H1 (cell line): ENCODE results near the gene KLHL7.

Experiments used
- CBX5 ChIP-seq: fragments of 300-800, 300-1000 bp; sonication (generic); IDR thresholded peaks from 2 replicates; pipeline ENCODE4 v1.7.1; 2016; ENCODE audit warnings: antibody characterized with exemption, low read length, low read depth
- EP300 ChIP-seq, 2 experiments: IDR thresholded peaks; 1 replicate in 1 of 2; 2 replicates in 1 of 2; pipeline ENCODE4 v1.6.1; 2011 to 2012; ENCODE audit warnings: low read depth in 2 of 2, low read length in 2 of 2, mild to moderate bottlenecking in 2 of 2, borderline replicate concordance in 1 of 2, inconsistent platforms in 1 of 2, moderate library complexity in 1 of 2
- FOSL1 ChIP-seq: IDR thresholded peaks from 2 replicates; pipeline ENCODE4 v1.6.1; 2011; ENCODE audit warnings: mild to moderate bottlenecking, low read depth, low read length, moderate library complexity; ENCODE audit not compliant: insufficient read depth
- MAFK ChIP-seq: IDR thresholded peaks from 2 replicates; pipeline ENCODE4 v1.6.1; 2012; ENCODE audit warnings: low read depth, mild to moderate bottlenecking, improper control_type of control experiment, low read length
- POLR2A ChIP-seq, 2 experiments: IDR thresholded peaks; 1 replicate in 1 of 2; 2 replicates in 1 of 2; pipeline ENCODE4 v1.6.1; 2011; ENCODE audit warnings: low read depth in 2 of 2, low read length in 2 of 2, mild to moderate bottlenecking in 2 of 2; ENCODE audit errors: control extremely low read depth in 1 of 2
- POLR2AphosphoS5 ChIP-seq: IDR thresholded peaks from 2 replicates; pipeline ENCODE4 v1.6.1; 2011; ENCODE audit warnings: low read depth, low read length
- RAD21 ChIP-seq, 2 experiments: IDR thresholded peaks in 1 of 2; conservative IDR thresholded peaks in 1 of 2; 2 replicates each; pipeline ENCODE4 v1.6.1; 2011; ENCODE audit warnings: low read depth in 2 of 2, low read length in 2 of 2, improper control_type of control experiment in 1 of 2, inconsistent platforms in 1 of 2, mild to moderate bottlenecking in 1 of 2, moderate library complexity in 1 of 2
- SP4 ChIP-seq: IDR thresholded peaks from 2 replicates; pipeline ENCODE4 v1.6.1; 2012; ENCODE audit warnings: low read length, inconsistent platforms
- SRF ChIP-seq: IDR thresholded peaks from 2 replicates; pipeline ENCODE4 v1.6.1; 2011; ENCODE audit warnings: mild to moderate bottlenecking, low read depth, low read length, moderate library complexity
- TBP ChIP-seq: IDR thresholded peaks from 2 replicates; pipeline ENCODE4 v1.6.1; 2011; ENCODE audit warnings: low read depth, low read length, improper control_type of control experiment
- TF ChIP-seq, protein P1 (sequence below), 3 experiments: IDR thresholded peaks; 1 replicate in 2 of 3; 2 replicates in 1 of 3; pipeline versions ENCODE4 v1.5.1 to v1.6.1; 2011; ENCODE audit warnings: low read length in 3 of 3, mild to moderate bottlenecking in 3 of 3, inconsistent platforms in 2 of 3, low read depth in 1 of 3, moderate library complexity in 1 of 3; ENCODE audit not compliant: insufficient read depth in 1 of 3; ENCODE audit errors: control extremely low read depth in 1 of 3
- TF ChIP-seq, protein P2 (sequence below): IDR thresholded peaks from 2 replicates; pipeline ENCODE4 v1.6.1; 2012; ENCODE audit warnings: low read length, inconsistent platforms

DNA sequence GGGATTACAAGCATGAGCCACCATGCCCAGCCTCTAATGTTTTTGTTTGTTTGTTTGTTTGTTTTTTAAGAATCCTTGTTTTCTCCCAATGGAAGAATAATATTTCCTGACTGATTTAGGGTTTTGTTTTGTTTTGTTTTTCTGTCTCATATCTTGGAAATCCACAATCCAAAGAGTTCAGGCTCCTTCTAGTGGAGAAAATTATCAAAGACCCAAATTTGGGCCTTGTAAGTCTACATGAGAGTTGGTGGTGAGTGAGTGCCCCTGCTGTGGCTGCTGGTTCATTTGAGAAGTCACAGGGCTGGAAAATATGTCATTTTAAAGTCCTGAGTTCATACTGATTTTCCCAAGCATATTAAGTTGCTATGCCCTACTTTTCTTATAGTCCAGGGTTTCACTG, 33.5 kb upstream of the KLHL7 start:
- TF ChIP-seq, protein P1, sequence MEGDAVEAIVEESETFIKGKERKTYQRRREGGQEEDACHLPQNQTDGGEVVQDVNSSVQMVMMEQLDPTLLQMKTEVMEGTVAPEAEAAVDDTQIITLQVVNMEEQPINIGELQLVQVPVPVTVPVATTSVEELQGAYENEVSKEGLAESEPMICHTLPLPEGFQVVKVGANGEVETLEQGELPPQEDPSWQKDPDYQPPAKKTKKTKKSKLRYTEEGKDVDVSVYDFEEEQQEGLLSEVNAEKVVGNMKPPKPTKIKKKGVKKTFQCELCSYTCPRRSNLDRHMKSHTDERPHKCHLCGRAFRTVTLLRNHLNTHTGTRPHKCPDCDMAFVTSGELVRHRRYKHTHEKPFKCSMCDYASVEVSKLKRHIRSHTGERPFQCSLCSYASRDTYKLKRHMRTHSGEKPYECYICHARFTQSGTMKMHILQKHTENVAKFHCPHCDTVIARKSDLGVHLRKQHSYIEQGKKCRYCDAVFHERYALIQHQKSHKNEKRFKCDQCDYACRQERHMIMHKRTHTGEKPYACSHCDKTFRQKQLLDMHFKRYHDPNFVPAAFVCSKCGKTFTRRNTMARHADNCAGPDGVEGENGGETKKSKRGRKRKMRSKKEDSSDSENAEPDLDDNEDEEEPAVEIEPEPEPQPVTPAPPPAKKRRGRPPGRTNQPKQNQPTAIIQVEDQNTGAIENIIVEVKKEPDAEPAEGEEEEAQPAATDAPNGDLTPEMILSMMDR (IDR thresholded peaks at IDR 0.05; ENCODE audit: control extremely low read depth in 1 of 3, insufficient read depth in 1 of 3, low read depth in 1 of 3, low read length in 3 of 3): peak in 2 of 3 experiments; percentile 6 to 10; a peak in 2 of 4 replicates
- no peak for TF ChIP-seq MAFK
- no peak for TF ChIP-seq SRF
- TF ChIP-seq, protein P2, sequence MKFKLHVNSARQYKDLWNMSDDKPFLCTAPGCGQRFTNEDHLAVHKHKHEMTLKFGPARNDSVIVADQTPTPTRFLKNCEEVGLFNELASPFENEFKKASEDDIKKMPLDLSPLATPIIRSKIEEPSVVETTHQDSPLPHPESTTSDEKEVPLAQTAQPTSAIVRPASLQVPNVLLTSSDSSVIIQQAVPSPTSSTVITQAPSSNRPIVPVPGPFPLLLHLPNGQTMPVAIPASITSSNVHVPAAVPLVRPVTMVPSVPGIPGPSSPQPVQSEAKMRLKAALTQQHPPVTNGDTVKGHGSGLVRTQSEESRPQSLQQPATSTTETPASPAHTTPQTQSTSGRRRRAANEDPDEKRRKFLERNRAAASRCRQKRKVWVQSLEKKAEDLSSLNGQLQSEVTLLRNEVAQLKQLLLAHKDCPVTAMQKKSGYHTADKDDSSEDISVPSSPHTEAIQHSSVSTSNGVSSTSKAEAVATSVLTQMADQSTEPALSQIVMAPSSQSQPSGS: no peak
- no peak for TF ChIP-seq FOSL1
- no peak for TF ChIP-seq EP300 (IDR thresholded peaks at IDR 0.05; ENCODE audit: borderline replicate concordance in 1 of 2, low read depth in 2 of 2, low read length in 2 of 2)
- no peak for TF ChIP-seq POLR2AphosphoS5
- TF ChIP-seq CBX5: no peak
- TF ChIP-seq TBP: no peak
- TF ChIP-seq POLR2A (IDR thresholded peaks at IDR 0.05; ENCODE audit: control extremely low read depth in 1 of 2, low read depth in 2 of 2, low read length in 2 of 2): no peak
- no peak for TF ChIP-seq SP4
- peak; percentile 29 to 38 for TF ChIP-seq RAD21 (IDR thresholded peaks at IDR 0.05 in 1 of 2, conservative IDR thresholded peaks at IDR 0.05 in 1 of 2; ENCODE audit: low read depth in 2 of 2, low read length in 2 of 2)
